ENCODE data around the gene LALBA.
"Not testable (repeated sequence)": the region's sequence is repeated elsewhere in the genome, so short reads cannot be mapped to it uniquely, and the experiment has no call there.

LALBA gene

GRCh38 chr12:48527891-48528670 lies 41.8 kb downstream of the LALBA start:
- no peak for DNase-seq (ENCODE audit: low spot score)

GRCh38 chr12:48525332-48525731 lies 44.5 kb downstream of the LALBA start, which contains the start of gene OR8S1:
OR8S1 (plus strand) TSS chr12:48525632; CDS start chr12:48525632, 0 bp downstream.
- DNase-seq (ENCODE audit: low spot score) = no peak

- DNase-seq (ENCODE audit: low spot score) = not testable (repeated sequence)
Observed at GRCh38 chr12:48520381-48520780, 49.5 kb downstream of the LALBA start.
